CD4-positive, alpha-beta T cell treated with Interleukin-15 for 4 hours (primary cell): ENCODE results near the gene PLCZ1.
"Not testable (repeated sequence)": the region's sequence is repeated elsewhere in the genome, so short reads cannot be mapped to it uniquely, and the experiment has no call there.

ENCODE experiments used
- DNase-seq: peaks from one replicate; pipeline ENCODE4 v3.0.0-alpha.2; 2020; ENCODE audit warnings: low spot score

Gene PLCZ1, protein sequence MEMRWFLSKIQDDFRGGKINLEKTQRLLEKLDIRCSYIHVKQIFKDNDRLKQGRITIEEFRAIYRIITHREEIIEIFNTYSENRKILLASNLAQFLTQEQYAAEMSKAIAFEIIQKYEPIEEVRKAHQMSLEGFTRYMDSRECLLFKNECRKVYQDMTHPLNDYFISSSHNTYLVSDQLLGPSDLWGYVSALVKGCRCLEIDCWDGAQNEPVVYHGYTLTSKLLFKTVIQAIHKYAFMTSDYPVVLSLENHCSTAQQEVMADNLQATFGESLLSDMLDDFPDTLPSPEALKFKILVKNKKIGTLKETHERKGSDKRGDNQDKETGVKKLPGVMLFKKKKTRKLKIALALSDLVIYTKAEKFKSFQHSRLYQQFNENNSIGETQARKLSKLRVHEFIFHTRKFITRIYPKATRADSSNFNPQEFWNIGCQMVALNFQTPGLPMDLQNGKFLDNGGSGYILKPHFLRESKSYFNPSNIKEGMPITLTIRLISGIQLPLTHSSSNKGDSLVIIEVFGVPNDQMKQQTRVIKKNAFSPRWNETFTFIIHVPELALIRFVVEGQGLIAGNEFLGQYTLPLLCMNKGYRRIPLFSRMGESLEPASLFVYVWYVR

DNA sequence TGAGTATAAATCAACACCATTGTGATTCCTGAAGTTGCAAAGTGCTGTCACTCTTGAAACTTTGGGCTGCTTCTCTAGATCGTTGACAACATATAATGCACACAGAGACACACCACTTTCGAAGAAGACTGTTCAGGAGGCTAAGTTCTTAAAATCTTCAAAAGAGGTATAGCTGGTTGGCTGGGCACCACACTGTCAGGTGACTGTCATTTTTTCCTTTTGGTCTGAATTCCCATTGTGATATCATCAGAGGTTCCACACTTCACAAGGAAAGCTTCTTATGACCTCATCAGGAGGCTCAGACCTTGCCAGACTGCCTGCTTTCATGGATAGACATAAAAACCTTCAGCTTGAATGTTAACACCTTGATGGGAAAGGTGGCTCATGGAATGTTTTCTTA, at the start of gene PLCZ1, which contains the start of gene CAPZA3:
TSS of gene PLCZ1 (minus strand) at position 194 of the 400 bp plus-strand sequence. CDS start 641 bp downstream, outside the sequence.
TSS of gene CAPZA3 (plus strand) at position 301 of the 400 bp plus-strand sequence. CDS start 150 bp downstream, outside the sequence.
- DNase-seq: no peak

- not testable (repeated sequence) for DNase-seq
Observed at GRCh38 chr12:18785465-18785864, 47.7 kb upstream of the PLCZ1 start.

DNA sequence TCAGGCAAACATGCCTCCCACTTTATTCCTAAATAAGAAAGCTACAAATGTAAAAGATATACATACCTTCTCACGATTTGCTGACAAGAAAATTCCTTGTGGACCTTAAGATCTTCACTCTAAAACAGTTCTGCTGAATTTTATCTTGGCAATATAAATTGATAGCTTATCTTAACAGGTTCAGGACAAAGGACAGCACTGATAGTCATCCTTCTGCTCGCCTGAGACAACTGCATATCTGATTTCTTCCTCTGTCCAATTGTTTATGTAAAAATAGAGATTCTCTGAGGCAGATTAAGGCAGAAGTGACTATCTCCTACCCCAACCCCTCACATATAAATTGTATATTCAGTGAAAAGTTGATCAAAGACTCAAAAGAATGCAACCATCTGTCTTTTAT, 45.0 kb upstream of the PLCZ1 start:
- DNase-seq: no peak

GRCh38 chr12:18766479-18766878, 28.7 kb upstream of the PLCZ1 start:
- not testable (repeated sequence) for DNase-seq

- DNase-seq: no peak
Observed at GRCh38 chr12:18755341-18755740, 17.5 kb upstream of the PLCZ1 start.

GRCh38 chr12:18754124-18754707, 16.4 kb upstream of the PLCZ1 start:
- DNase-seq: no peak

- DNase-seq: no peak
Observed at GRCh38 chr12:18753481-18754123, 15.8 kb upstream of the PLCZ1 start.

- DNase-seq: no peak
Observed at GRCh38 chr12:18752947-18753346, 15.1 kb upstream of the PLCZ1 start.

DNA sequence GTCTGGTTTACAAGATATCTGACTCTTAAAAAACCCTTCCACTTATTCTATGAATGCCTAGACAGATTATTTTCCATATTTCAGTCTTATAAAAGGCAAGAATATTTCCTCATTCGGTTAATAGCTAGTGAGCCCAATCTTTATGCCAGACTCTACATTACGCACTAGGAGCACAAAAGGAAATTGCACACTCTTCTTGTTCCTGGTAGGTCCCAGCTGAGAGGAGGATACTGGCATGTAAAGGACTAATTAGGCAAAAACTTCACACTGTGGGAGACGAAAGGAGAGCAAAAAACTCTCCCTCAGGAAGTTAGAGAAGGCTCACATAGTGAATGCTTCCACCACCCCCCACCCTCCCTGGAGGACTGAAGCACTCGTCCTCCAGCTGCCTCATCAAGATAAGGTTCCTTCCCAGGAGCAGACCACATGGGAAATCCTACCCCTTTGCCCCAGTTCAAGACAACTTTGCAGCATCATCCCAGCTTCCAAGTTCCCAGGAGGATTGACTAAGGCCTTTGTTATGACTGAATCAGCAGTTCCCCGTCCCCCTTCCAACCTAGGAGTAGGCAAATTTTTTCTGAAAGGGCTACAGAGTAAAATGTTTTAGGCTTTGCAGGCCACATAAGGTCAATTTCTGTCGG, 14.6 kb upstream of the PLCZ1 start:
- no peak for DNase-seq

GRCh38 chr12:18751866-18752265, 14.1 kb upstream of the PLCZ1 start:
- DNase-seq: no peak

- no peak for DNase-seq
Observed at GRCh38 chr12:18750085-18750484, 12.3 kb upstream of the PLCZ1 start.

DNA sequence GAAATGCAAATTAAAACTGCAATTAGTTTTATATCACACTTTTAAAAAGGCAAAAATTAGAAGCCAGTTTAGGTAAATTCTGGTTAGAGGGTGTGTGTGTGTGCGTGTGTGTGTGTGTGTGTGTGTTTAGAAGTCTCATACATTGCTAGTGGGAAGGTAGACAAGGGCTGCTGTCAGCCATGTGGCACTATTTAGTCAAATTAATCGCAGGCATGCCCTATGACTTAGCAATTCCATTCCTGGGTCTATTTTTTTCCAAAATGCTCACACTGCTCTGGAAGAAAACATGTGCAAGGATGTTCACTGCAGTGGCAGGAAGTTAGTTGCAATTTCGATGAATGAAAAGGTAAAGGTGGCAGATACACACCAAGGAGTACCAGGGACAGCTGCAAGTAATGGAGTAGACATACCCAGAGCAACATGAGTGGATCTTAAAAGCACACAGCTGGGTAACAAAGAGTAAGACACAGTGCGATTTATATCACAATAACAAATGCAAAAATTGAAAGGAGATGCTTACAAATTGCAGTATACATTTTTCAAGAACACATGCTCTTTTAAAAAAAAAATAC, 11.7 kb upstream of the PLCZ1 start:
- DNase-seq: no peak

DNA sequence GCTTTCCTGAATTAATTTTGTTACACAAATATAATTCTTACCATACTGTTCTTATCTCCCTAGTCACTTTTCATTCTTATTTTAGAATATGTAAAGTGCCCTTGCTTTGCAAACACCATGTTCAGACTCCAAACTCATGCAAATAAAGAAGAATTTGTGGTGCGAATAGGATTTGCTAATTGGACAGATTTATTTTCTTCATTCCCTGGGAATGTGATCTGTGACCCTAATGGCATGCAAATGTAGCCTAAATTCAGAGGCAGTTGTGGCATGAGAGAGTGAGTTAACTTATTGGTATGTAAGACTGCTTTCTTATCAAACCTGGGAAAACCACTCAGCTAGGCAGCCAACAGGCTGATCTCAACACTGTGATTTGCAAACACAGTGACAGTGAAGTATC, 10.1 kb upstream of the PLCZ1 start:
- DNase-seq: no peak

DNA sequence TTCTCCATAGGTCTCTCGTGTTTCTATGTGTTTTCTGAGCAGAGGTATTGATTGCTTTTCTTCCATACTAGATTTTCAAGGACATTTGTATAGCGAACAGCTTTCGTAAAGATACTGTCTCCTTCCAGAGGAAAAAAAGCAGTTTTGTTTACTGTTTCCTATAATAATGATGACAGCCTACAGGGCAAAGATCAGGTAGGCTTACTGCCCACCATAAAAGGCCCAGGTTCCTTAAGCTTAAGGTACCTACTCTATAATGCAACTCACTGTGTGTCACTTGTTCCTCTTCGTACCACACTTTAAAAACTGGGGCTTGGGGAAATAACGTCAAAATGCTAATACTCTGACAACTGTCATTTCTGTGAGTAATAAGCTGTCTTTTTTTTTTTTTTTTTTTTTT, 6.7 kb downstream of the PLCZ1 start:
- no peak for DNase-seq

DNA sequence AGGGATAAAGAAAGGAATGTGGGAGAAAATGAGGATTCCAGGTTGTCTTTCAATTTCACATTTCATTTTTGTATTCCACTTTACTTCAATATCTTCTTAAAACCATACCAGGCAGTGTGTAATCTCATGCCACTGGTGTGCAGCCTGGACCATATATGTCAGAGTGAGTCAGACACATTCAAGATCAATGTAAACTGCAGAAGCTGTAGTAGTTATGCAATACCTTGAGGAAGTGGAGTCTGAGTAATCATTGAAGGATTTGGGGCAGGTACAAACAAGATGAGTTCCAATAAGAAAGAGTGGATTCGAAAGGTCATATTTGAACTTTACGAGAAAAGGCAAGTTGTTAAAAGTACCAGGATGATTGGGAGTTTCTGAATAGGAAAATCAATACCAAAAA, 14.1 kb downstream of the PLCZ1 start:
- no peak for DNase-seq

- no peak for DNase-seq
Observed at GRCh38 chr12:18721452-18721851, 16.4 kb downstream of the PLCZ1 start.

GRCh38 chr12:18720690-18721089, 17.1 kb downstream of the PLCZ1 start:
- DNase-seq: no peak

- DNase-seq: no peak
Observed at GRCh38 chr12:18719922-18720510, 17.8 kb downstream of the PLCZ1 start.

DNA sequence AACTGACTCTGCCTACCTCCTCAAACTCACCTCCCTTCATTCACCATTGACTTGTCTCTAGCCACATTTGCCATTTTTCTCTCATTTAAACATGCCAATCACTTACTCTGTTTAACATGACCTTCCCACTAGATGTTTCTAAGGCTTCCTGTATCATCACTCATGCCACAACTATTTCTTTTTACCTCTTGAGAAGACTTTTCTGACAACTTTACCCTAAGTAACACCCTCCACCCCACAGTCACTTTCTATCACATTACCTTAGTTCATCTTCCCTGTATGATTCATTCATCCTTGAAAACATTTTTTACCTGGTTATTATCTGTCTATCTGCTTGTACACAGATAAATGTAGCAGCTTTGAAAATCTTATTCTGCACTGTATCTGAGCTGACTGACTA, 19.4 kb downstream of the PLCZ1 start:
- DNase-seq: no peak

- DNase-seq: no peak
Observed at GRCh38 chr12:18716236-18716635, 21.6 kb downstream of the PLCZ1 start.

- no peak for DNase-seq
Observed at GRCh38 chr12:18706798-18707197, 31.0 kb downstream of the PLCZ1 start.
